Peyer's patch (tissue), 4 donors: ENCODE measurements around the gene CCNJL. TPM values are rescaled to one million over a fixed set of nuclear protein-coding genes. Genes with fewer than 3 reads are reported as not detected.

Experiments
- DNase-seq, 3 donors: peaks; one replicate each; pipeline ENCODE4 v3.0.0-alpha.2; 2017 to 2019
- H3K27ac ChIP-seq, 4 donors: fragments of 200-600 bp; sonication (generic); one replicate each; pipeline ENCODE4 v1.5.1; 2016 to 2019
- H3K27me3 ChIP-seq, 2 donors: fragments of 200-600 bp; sonication (generic); one replicate each; pipeline ENCODE4 v1.5.1; 2019
- H3K36me3 ChIP-seq, 3 donors: fragments of 200-600 bp; sonication (generic); one replicate each; pipeline ENCODE4 v1.5.1; 2016 to 2019
- H3K4me1 ChIP-seq, 4 donors: fragments of 200-600 bp; sonication (generic); one replicate each; pipeline ENCODE4 v1.5.1; 2016 to 2019
- H3K4me3 ChIP-seq, 4 donors: fragments of 200-600 bp; sonication (generic); 1 replicate in 3 of 4; 2 replicates in 1 of 4; pipeline ENCODE4 v1.5.1; 2016 to 2019; ENCODE audit warnings: mild to moderate bottlenecking in 1 of 4
- H3K9me3 ChIP-seq, 4 donors: fragments of 200-600 bp; sonication (generic); one replicate each; pipeline ENCODE4 v1.5.1; 2016 to 2019; ENCODE audit warnings: mild to moderate bottlenecking in 1 of 4
- POLR2A ChIP-seq, 2 donors: fragments of 450-650 bp; IDR thresholded peaks; one replicate each; pipeline ENCODE4 v1.5.1; 2017; ENCODE audit warnings: antibody characterized with exemption in 2 of 2, mild to moderate bottlenecking in 2 of 2, moderate library complexity in 2 of 2
- total RNA-seq, 4 donors: library from RNA; depleted of rRNA; stranded (reverse); fragments of >200 nt; gene quantifications; one replicate each; pipeline ENCODE4 v1.1.0, GENCODE V29; 2016
- TF ChIP-seq, protein P1 (sequence below), 6 experiments: fragments of 450-650 bp in 4 of 6; fragments of 200-600 bp in 2 of 6; sonication (generic) in 1 of 6; IDR thresholded peaks; one replicate each; pipeline ENCODE4 v1.5.1; 2017 to 2019; ENCODE audit warnings: antibody characterized with exemption in 6 of 6, mild to moderate bottlenecking in 3 of 6, moderate library complexity in 1 of 6

Gene CCNJL
- total RNA-seq, 4 donors from 2014 or later: 6.9 to 15.1 (median 12.6) TPM

- no peak for DNase-seq
- H3K4me3 ChIP-seq: no peak overlapping the region
- peaks cover 0 to 28% (median 5%) of the 10 kb centered on the region in 4 donors for H3K4me1 ChIP-seq
- peaks cover 0 to 2% (median 0%) of the 10 kb centered on the region in 3 donors for H3K36me3 ChIP-seq
- no peaks in the 10 kb centered on the region for H3K27me3 ChIP-seq
- no peaks in the 10 kb centered on the region for H3K9me3 ChIP-seq
- H3K27ac ChIP-seq: no peak overlapping the region
- no peak for TF ChIP-seq POLR2A (IDR thresholded peaks at IDR 0.05)
- TF ChIP-seq, protein P1, sequence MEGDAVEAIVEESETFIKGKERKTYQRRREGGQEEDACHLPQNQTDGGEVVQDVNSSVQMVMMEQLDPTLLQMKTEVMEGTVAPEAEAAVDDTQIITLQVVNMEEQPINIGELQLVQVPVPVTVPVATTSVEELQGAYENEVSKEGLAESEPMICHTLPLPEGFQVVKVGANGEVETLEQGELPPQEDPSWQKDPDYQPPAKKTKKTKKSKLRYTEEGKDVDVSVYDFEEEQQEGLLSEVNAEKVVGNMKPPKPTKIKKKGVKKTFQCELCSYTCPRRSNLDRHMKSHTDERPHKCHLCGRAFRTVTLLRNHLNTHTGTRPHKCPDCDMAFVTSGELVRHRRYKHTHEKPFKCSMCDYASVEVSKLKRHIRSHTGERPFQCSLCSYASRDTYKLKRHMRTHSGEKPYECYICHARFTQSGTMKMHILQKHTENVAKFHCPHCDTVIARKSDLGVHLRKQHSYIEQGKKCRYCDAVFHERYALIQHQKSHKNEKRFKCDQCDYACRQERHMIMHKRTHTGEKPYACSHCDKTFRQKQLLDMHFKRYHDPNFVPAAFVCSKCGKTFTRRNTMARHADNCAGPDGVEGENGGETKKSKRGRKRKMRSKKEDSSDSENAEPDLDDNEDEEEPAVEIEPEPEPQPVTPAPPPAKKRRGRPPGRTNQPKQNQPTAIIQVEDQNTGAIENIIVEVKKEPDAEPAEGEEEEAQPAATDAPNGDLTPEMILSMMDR (IDR thresholded peaks at IDR 0.05): no peak
Observed at GRCh38 chr5:160260006-160260775, 52.2 kb downstream of the CCNJL start.

GRCh38 chr5:160259341-160259740, 53.0 kb downstream of the CCNJL start:
- Histone ChIP-seq H3K36me3 (peaks cover 0 to 6% (median 0%) of the 10 kb centered on the region in 3 donors), H3K27me3 (no peaks in the 10 kb centered on the region), H3K4me3 (no peak overlapping the region), H3K4me1 (peaks cover 0 to 28% (median 5%) of the 10 kb centered on the region in 4 donors), H3K9me3 (no peaks in the 10 kb centered on the region), H3K27ac (no peak overlapping the region)
- no peak for DNase-seq
- no peak for TF ChIP-seq POLR2A (IDR thresholded peaks at IDR 0.05)
- TF ChIP-seq, protein P1 (IDR thresholded peaks at IDR 0.05): no peak

DNA sequence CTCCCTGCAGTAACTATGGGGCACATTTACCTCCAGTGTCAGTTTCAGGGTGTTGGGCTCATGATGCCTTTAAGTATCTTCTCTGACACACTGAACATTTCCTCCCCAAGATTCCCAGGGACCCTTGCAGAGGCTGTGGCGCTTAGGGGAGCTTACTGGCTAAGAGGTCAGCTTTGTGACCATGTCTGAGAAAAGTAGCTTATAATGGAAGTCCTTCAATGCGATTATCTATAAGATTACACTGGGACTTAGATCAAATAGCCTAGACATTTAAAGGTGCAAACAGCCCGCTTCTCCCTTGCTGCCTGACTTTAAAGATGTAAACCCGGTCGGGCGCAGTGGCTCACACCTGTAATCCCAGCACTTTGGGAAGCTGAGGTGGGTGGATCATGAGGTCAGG, 57.7 kb downstream of the CCNJL start:
- TF ChIP-seq, protein P1 (IDR thresholded peaks at IDR 0.05): no peak
- TF ChIP-seq POLR2A (IDR thresholded peaks at IDR 0.05): no peak
- no peaks in the 10 kb centered on the region for H3K4me1 ChIP-seq
- no peaks in the 10 kb centered on the region for H3K9me3 ChIP-seq
- H3K27me3 ChIP-seq: no peaks in the 10 kb centered on the region
- no peak for DNase-seq
- no peak overlapping the region for H3K4me3 ChIP-seq
- H3K36me3 ChIP-seq: peaks cover 0 to 13% (median 0%) of the 10 kb centered on the region in 3 donors
- no peak overlapping the region for H3K27ac ChIP-seq

DNA sequence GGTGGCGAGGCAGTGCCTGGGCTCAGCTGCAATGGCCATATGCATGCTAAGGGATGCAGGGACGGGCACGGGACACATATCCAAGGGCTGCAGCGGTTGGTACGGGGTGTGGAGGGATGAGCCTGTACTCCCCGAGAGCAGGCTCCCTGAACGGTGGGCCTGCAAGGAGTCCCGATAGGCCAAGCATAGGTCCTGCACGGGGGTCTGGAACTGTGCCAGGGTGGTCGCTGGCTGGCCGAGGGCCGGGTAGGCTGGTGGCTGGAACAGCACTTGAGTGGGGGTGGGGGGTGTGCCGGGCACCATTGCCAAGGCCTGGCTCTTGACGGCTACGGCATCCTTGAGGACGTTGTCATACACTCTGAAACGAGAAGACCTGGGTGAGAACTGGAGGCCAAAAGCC, 58.9 kb downstream of the CCNJL start:
- peaks cover 0 to 13% (median 0%) of the 10 kb centered on the region in 3 donors for H3K36me3 ChIP-seq
- H3K4me3 ChIP-seq: no peak overlapping the region
- TF ChIP-seq, protein P1 (IDR thresholded peaks at IDR 0.05): no peak
- no peak for TF ChIP-seq POLR2A (IDR thresholded peaks at IDR 0.05)
- no peak for DNase-seq
- H3K27me3 ChIP-seq: no peaks in the 10 kb centered on the region
- H3K27ac ChIP-seq: no peak overlapping the region
- H3K9me3 ChIP-seq: no peaks in the 10 kb centered on the region
- H3K4me1 ChIP-seq: no peaks in the 10 kb centered on the region

GRCh38 chr5:160252916-160253315, 59.4 kb downstream of the CCNJL start:
- Histone ChIP-seq H3K4me1 (no peaks in the 10 kb centered on the region), H3K27ac (no peak overlapping the region), H3K4me3 (no peak overlapping the region), H3K36me3 (peaks cover 0 to 13% (median 0%) of the 10 kb centered on the region in 3 donors), H3K9me3 (no peaks in the 10 kb centered on the region), H3K27me3 (no peaks in the 10 kb centered on the region)
- no peak for DNase-seq
- TF ChIP-seq POLR2A (IDR thresholded peaks at IDR 0.05): no peak
- TF ChIP-seq, protein P1 (IDR thresholded peaks at IDR 0.05): no peak
